WTC11 (cell line): Measurements from ENCODE around the gene MSH3. TPM values are rescaled to one million over a fixed set of nuclear protein-coding genes. Genes with fewer than 3 reads are reported as not detected.

Experiments used
- ATAC-seq: fragments of 200-7000 bp; cut with Tn5 transposase; 2 replicates; pipeline ENCODE4 v1.10.0; 2021; ENCODE audit warnings: mild to moderate bottlenecking, moderate library complexity
- CTCF ChIA-PET: fragments of 300-600 bp; sonication (Branson Sonifier 250); formaldehyde crosslinking; loops from one replicate; lab custom pipeline; 2021; ENCODE audit warnings: antibody characterized with exemption; lab: Charles Lee
- POLR2A ChIA-PET: fragments of 350-600 bp; sonication (Branson Sonifier 250); formaldehyde crosslinking; loops from one replicate; lab custom pipeline; 2021; ENCODE audit warnings: antibody characterized with exemption; lab: Charles Lee
- DNase-seq: peaks from one replicate; pipeline ENCODE4 v3.0.0; 2021; ENCODE audit warnings: low spot score
- H3K27ac Mint-ChIP-seq: 2 replicates; pipeline ENCODE4 v1.8.0; 2021; ENCODE audit warnings: mixed read lengths
- H3K27me3 Mint-ChIP-seq: 2 replicates; pipeline ENCODE4 v1.8.0; 2021; ENCODE audit warnings: low read depth, mild to moderate bottlenecking, moderate library complexity, mixed read lengths
- H3K36me3 Mint-ChIP-seq: 2 replicates; pipeline ENCODE4 v1.8.0; 2021; ENCODE audit warnings: mixed read lengths
- H3K4me1 Mint-ChIP-seq: 2 replicates; pipeline ENCODE4 v1.8.0; 2022; ENCODE audit warnings: mixed read lengths
- H3K4me3 Mint-ChIP-seq: 2 replicates; pipeline ENCODE4 v1.8.0; 2021; ENCODE audit warnings: mild to moderate bottlenecking, moderate library complexity, mixed read lengths
- H3K9me3 Mint-ChIP-seq: 2 replicates; pipeline ENCODE4 v1.8.0; 2021; ENCODE audit warnings: mixed read lengths
- AR ChIP-seq: fragments of 250-450 bp; sonication (Bioruptor Pico); IDR thresholded peaks from 2 replicates; pipeline ENCODE4 v1.9.0; 2021; ENCODE audit warnings: mild to moderate bottlenecking
- ATF1 ChIP-seq: sonication (generic); formaldehyde crosslinking; IDR thresholded peaks from 2 replicates; pipeline ENCODE4 v1.8.1; 2023; ENCODE audit warnings: mild to moderate bottlenecking, moderate library complexity, missing genetic modification reagents
- GRHL2 ChIP-seq: fragments of 250-450 bp; sonication (Bioruptor Pico); IDR thresholded peaks from 2 replicates; pipeline ENCODE4 v1.8.0; 2022; ENCODE audit warnings: mild to moderate bottlenecking, moderate library complexity; ENCODE audit not compliant: insufficient replicate concordance, severe bottlenecking
- IRF2 ChIP-seq: sonication (generic); formaldehyde crosslinking; IDR thresholded peaks from 2 replicates; pipeline ENCODE4 v1.8.0; 2022; ENCODE audit warnings: low read depth, missing genetic modification reagents, borderline replicate concordance
- MXD4 ChIP-seq: fragments of 250-450 bp; sonication (Bioruptor Pico); IDR thresholded peaks from 2 replicates; pipeline ENCODE4 v1.8.0; 2021; ENCODE audit warnings: mild to moderate bottlenecking, moderate library complexity, borderline replicate concordance
- PRDM15 ChIP-seq: sonication (generic); formaldehyde crosslinking; IDR thresholded peaks from 2 replicates; pipeline ENCODE4 v1.8.0; 2022; ENCODE audit warnings: missing genetic modification reagents
- PREB ChIP-seq: sonication (generic); formaldehyde crosslinking; IDR thresholded peaks from 2 replicates; pipeline ENCODE4 v1.8.1; 2022; ENCODE audit warnings: mild to moderate bottlenecking, missing genetic modification reagents, moderate library complexity, borderline replicate concordance
- PRRX2 ChIP-seq: fragments of 250-450 bp; sonication (Bioruptor Pico); IDR thresholded peaks from 2 replicates; pipeline ENCODE4 v1.8.0; 2021; ENCODE audit warnings: mild to moderate bottlenecking
- TEAD1 ChIP-seq: sonication (generic); formaldehyde crosslinking; IDR thresholded peaks from 2 replicates; pipeline ENCODE4 v1.8.0; 2022; ENCODE audit warnings: mild to moderate bottlenecking, missing genetic modification reagents
- TEAD4 ChIP-seq: sonication (generic); formaldehyde crosslinking; IDR thresholded peaks from 2 replicates; pipeline ENCODE4 v1.8.0; 2022; ENCODE audit warnings: mild to moderate bottlenecking, missing genetic modification reagents
- ZMAT4 ChIP-seq: fragments of 250-450 bp; sonication (Bioruptor Pico); IDR thresholded peaks from 2 replicates; pipeline ENCODE4 v1.9.0; 2021; ENCODE audit warnings: mild to moderate bottlenecking
- ZNF138 ChIP-seq: sonication (generic); formaldehyde crosslinking; conservative IDR thresholded peaks from 2 replicates; pipeline ENCODE4 v1.8.1; 2022; ENCODE audit warnings: mild to moderate bottlenecking, moderate library complexity, missing genetic modification reagents
- ZNF281 ChIP-seq: sonication (generic); formaldehyde crosslinking; IDR thresholded peaks from 2 replicates; pipeline ENCODE4 v1.8.0; 2023; ENCODE audit warnings: mild to moderate bottlenecking, missing genetic modification reagents
- ZNF532 ChIP-seq: fragments of 250-450 bp; sonication (Bioruptor Pico); IDR thresholded peaks from 2 replicates; pipeline ENCODE4 v1.9.0; 2021; ENCODE audit warnings: mild to moderate bottlenecking, borderline replicate concordance
- ZNF671 ChIP-seq: fragments of 250-450 bp; sonication (Bioruptor Pico); IDR thresholded peaks from 2 replicates; pipeline ENCODE4 v1.8.0; 2021; ENCODE audit warnings: mild to moderate bottlenecking
- total RNA-seq: library from RNA; stranded (reverse); gene quantifications from 3 replicates; pipeline ENCODE4 v1.2.3, GENCODE V29; 2021

MSH3 gene
- total RNA-seq, 1 experiment from 2014 or later = 14.6 TPM

- no peak for TF ChIP-seq PRDM15
- TF ChIP-seq ZNF281 (CRISPR knock-in tag) = no peak
- TF ChIP-seq ZNF138 (CRISPR knock-in tag) = no peak
- TF ChIP-seq TEAD4 = no peak
- TF ChIP-seq IRF2 (CRISPR knock-in tag) = no peak
These were observed 60.3 kb downstream of the MSH3 start (continued) for GRCh38 chr5:80714570-80715298.

- Mint-ChIP-seq H3K27ac (no peak overlapping the region), H3K4me3 (no peak overlapping the region), H3K4me1 (peaks cover 13% of the 10 kb centered on the region), H3K36me3 (peaks cover 20% of the 10 kb centered on the region), H3K27me3 (no peaks in the 10 kb centered on the region), H3K9me3 (peaks cover 14% of the 10 kb centered on the region)
- POLR2A ChIA-PET = no interaction called here
- DNase-seq (no peak), ATAC-seq (no peak)
- TF ChIP-seq ZMAT4 (CRISPR knock-in tag) = no peak
- no peak for TF ChIP-seq ZNF671 (CRISPR knock-in tag)
- no peak for TF ChIP-seq ZNF532 (CRISPR knock-in tag)
- TF ChIP-seq GRHL2 = no peak
- TF ChIP-seq TEAD1 = no peak
- TF ChIP-seq PRRX2 = no peak
- no peak for TF ChIP-seq MXD4 (CRISPR knock-in tag)
- no peak for TF ChIP-seq AR (CRISPR knock-in tag)
- TF ChIP-seq ATF1 = no peak
- TF ChIP-seq PREB (CRISPR knock-in tag) = no peak
- no peak for TF ChIP-seq ZNF138 (CRISPR knock-in tag)
- CTCF ChIA-PET = no interaction called here
These were observed 61.4 kb downstream of the MSH3 start for GRCh38 chr5:80715887-80716286.
